Smooth muscle cell of the brain vasculature (primary cell): ENCODE results near the gene NR0B1.
A peak's percentile ranks its signal among the peaks of the same experiment; 100 is the strongest.

Experiments
- DNase-seq: peaks from one replicate; pipeline ENCODE4 v3.0.0-alpha.2; 2012; ENCODE audit warnings: low read depth, low spot score

Gene NR0B1

DNA sequence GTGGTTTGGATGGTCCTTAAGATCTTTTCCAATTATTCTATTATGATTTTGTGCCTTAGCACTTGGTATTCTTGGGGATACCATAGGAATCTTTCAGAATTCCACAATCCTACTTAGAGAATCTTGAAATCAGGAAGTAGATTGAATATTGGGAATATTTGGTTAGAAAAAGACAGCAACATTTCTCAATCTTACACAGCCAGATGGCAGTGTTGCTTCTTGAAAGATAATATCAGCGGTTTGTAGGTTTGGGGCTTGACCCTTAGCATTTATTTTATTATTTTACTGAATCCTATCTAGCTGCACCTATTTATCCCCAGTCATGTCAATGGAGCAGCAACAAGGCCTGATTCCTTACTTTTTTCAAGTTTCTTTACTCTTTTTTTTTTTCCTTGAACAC is 33.7 kb downstream of the NR0B1 start:
- DNase-seq = peak; percentile 1

DNA sequence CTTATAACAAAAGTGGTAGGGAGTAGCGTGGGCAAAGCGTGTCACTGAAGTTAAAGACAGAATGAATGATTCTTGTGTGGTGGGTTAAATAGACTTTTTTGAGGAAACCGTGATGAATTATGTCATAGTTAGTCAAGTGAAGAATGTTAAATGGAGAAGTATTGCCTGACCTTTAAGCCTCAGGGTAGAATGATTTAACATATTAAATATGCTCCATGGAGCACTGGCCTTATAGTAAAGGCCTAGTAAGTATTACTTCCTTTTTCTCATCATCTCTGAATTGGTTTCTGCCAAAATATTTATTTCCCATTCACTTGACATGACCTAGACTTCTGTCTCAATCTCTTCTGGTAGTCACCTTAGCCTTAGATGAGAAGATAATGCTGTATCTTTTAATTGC is 38.6 kb downstream of the NR0B1 start:
- no peak for DNase-seq

DNA sequence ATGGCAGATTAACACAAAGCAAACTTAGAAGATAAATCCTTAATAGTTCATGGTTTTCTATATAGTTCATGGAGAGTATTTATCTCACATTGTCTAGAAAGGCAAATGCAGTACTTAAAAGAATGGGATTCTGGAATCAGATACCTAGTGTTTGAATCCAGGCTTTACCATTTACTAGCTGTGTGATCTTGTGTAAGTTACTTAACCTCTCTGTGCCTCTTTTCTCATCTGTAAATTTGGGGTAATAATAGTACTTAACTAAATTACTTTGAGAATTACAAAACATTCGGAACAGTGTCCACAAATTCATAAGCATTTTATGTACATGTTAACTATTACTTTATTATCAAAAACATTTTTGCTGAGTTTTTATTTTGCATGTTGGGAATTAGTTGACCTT is 46.4 kb downstream of the NR0B1 start:
- DNase-seq = no peak

DNA sequence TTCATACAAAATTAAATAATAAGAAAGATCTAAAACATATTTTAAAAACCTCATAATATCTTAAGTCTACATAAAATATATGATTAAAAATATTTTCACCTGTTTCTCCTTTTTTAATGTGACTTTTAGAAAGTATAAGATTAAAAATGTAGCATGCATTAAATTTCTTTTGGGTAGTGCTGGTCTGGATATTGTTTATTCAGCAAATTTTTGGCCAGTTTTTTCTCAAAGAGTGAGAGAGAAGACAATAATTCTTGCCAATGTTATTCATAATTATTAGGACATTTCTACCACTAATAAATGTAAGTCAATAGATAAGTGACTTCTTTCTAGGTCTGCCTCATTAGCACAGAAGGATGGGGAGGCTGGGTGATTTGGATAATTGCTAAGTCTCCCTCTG is 48.2 kb downstream of the NR0B1 start:
- DNase-seq = no peak

DNA sequence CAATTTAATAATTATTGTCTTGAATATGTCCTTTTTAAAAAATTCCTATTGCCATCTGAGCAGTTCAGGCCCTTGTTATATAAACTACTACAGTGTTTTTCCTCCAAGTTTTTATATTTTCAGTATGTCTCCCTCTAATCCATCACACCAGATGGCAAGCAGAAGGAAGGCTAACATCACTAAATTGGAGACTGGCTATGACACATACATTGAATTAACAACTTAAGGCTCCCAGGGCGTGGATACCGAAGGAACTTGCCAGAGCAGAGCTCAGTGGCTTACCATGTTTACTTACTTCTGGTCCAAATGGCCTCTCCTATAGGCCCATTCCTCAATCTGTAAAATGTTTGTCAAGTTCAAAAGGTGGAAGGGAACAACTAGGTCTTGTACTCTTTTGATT is 49.3 kb downstream of the NR0B1 start:
- no peak for DNase-seq
